AG04450 (cell line): ENCODE data around the gene ONECUT3. TPM values are rescaled to one million over a fixed set of nuclear protein-coding genes. Genes with fewer than 3 reads are reported as not detected.

ENCODE experiments used
- CTCF ChIA-PET: fragments of 300-600, 350-600 bp; formaldehyde crosslinking; extraction: SDS; loops from one replicate; lab custom pipeline; 2022; ENCODE audit warnings: antibody characterized with exemption, inconsistent platforms; lab: Charles Lee
- POLR2A ChIA-PET: fragments of 350-600 bp; formaldehyde crosslinking; extraction: SDS; loops from one replicate; lab custom pipeline; 2021; ENCODE audit warnings: antibody characterized with exemption, inconsistent platforms; lab: Yijun Ruan, JAX
- DNase-seq: peaks from one replicate; pipeline ENCODE4 v3.0.0-alpha.2; 2011; ENCODE audit warnings: low read depth, low spot score
- H3K27ac ChIP-seq: one replicate; pipeline ENCODE4 v1.5.1; 2012; ENCODE audit warnings: low read depth, low read length, control low read depth
- H3K27me3 ChIP-seq: one replicate; pipeline ENCODE4 v1.6.0; 2012; ENCODE audit warnings: low read length; ENCODE audit not compliant: control insufficient read depth, insufficient read depth
- H3K4me3 ChIP-seq: 2 replicates; pipeline ENCODE4 v1.5.1; 2011; ENCODE audit warnings: mild to moderate bottlenecking, low read depth, low read length, control low read depth
- H3K9me3 ChIP-seq: 2 replicates; pipeline ENCODE4 v1.5.1; 2012; ENCODE audit warnings: low read length; ENCODE audit not compliant: control insufficient read depth, insufficient read depth
- polyA plus RNA-seq: library from polyadenylated mRNA; depleted of rRNA; stranded (reverse); fragments of >200 nt; gene quantifications from 2 replicates; pipeline ENCODE4 v1.2.3, GENCODE V29; 2011
- TF ChIP-seq, protein P1 (sequence below): IDR thresholded peaks from 2 replicates; pipeline ENCODE4 v1.5.1; 2011; ENCODE audit warnings: low read depth, low read length, control low read depth, inconsistent platforms

The ONECUT3 gene
- polyA plus RNA-seq, 1 experiment, result not detected

DNA sequence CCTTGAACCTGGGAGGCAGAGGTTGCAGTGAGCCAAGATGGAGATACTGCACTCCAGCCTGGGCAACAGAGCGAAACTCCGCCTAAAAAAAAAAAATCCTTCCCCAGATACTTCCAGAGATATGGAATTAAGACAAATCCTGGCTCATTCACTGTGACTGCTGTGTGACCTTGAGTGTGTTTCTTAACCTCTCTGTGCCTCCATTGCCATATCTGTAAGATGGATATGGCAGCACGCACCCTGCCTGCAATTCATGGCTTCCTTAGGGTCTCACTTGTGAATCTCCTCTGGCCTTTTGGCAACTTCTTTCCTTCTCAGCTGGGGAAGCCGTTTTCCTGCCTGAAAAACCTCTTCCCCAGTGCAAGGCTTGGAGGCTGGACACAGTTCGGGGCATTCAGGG, 33.8 kb upstream of the ONECUT3 start:
- Histone ChIP-seq H3K4me3 (no peak overlapping the region), H3K9me3 (no peaks in the 10 kb centered on the region; the same call in 1 of the 2 replicates), H3K27ac (no peak overlapping the region), H3K27me3 (peaks cover 26% of the 10 kb centered on the region)
- TF ChIP-seq, protein P1, sequence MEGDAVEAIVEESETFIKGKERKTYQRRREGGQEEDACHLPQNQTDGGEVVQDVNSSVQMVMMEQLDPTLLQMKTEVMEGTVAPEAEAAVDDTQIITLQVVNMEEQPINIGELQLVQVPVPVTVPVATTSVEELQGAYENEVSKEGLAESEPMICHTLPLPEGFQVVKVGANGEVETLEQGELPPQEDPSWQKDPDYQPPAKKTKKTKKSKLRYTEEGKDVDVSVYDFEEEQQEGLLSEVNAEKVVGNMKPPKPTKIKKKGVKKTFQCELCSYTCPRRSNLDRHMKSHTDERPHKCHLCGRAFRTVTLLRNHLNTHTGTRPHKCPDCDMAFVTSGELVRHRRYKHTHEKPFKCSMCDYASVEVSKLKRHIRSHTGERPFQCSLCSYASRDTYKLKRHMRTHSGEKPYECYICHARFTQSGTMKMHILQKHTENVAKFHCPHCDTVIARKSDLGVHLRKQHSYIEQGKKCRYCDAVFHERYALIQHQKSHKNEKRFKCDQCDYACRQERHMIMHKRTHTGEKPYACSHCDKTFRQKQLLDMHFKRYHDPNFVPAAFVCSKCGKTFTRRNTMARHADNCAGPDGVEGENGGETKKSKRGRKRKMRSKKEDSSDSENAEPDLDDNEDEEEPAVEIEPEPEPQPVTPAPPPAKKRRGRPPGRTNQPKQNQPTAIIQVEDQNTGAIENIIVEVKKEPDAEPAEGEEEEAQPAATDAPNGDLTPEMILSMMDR, result no peak
- ChIA-PET POLR2A (no interaction called here), CTCF (no interaction called here)
- no peak for DNase-seq

DNA sequence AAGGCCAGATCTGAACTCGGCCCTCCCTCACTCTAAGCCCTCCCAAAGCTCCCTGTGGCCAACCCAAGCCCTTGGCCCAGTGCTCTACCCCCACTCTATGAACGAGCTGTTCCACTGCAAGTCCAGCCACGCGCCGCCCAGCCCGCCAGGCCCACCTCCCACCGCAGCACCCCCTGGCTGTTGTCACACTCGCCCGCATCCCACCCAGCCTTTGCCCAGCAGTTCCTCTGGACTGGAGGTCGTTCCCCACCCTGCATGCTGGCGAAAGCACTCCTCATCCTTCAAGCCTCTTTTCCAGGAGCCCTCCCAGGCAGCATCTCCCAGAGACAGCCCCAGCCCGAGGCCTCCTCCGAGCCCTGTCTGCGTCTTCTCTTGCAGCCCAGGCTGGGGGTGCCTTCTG, 33.1 kb upstream of the ONECUT3 start:
- CTCF ChIA-PET, result no interaction called here
- Histone ChIP-seq H3K27me3 (peaks cover 26% of the 10 kb centered on the region), H3K4me3 (no peak overlapping the region), H3K27ac (no peak overlapping the region), H3K9me3 (no peaks in the 10 kb centered on the region; the same call in 1 of the 2 replicates)
- DNase-seq, result no peak
- TF ChIP-seq, protein P1, result no peak
- POLR2A ChIA-PET, result no interaction called here

DNA sequence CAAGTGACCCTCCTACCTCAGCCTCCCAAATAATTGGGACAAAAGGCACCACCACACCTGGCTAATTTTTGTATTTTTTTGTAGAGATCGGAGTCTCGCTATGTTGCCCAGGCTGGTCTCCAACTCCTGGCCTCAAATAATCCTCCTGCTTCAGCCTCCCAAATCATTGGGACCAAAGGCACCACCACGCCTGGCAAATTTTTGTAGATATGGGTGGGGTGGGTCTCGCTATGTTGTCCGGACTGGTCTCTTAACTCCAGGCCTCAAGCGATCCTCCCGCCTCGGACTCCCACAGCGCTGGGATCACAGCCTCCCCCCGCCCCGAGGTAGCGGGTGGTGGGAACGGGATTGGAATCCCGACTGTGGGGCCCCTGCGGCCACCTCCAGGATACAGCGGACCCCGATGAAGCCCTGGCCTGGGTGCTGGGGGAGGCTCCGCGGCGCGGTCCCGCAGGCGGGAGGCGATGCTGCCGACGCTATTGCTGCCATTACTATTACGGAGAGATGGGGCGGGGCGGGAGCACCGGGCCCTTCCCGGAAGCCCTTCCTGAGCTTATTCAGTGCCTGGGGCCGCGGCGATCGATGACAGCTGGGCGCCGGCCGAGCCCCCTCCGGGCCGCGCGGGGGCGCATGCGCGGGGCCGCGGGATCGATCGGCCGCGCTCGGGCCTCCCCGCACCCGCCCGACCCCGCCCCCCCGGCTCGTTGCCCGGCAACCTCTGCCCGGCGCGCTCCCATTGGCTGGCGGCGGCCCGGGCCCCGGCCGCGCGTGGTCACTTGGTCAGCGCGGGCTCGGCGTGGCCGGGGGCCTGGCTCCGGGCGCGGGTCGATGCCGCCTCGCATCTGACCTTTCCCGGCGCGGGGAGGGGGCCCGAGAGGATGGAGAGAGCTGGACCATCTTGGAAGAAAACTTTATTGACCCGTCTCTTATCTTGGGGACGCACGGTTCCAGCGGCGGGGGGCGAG, 27.9 kb upstream of the ONECUT3 start:
- ChIA-PET POLR2A (no interaction called here), CTCF (no interaction called here)
- Histone ChIP-seq H3K4me3 (peak overlapping the region; percentile 65), H3K27ac (no peak overlapping the region), H3K27me3 (peaks cover 18% of the 10 kb centered on the region), H3K9me3 (no peaks in the 10 kb centered on the region; the same call in 1 of the 2 replicates)
- no peak for DNase-seq
- TF ChIP-seq, protein P1, result no peak

DNA sequence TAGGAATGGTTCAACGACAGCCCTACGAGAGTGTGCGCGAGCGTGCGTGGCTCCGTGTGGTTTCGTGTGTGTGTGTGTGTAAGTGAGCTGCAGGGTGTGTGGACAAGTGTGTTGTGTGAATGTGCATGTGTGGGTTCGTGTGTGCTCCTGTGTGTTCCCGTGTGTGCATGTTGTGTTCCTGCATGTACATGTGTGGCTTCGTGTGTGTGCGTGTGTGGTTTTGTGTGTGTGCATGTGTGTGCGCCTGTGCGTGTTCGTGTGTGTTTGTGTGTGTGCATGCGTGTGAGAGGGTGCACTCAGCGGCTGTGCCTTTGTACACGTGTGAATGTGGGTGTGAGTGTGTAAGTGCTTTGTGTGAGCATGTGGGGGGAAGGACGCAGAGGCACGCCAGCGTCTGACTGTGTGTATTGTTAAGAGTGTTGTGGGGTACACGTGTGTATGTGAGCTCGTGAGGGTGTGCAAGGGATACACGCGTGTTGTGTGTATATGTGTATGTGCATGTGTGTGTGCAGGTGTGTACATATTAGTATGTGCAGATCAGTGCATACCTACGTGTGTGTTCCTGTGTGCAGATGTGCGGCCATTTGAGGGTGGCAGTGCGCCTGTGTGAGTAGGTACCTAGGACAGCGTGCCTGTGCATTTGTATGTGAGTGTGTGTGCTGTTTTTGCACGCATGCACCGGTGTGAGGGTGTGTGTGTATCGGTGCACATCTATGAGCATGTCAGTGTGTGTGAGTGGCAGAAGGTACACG, 24.3 kb upstream of the ONECUT3 start:
- Histone ChIP-seq H3K27ac (no peak overlapping the region), H3K9me3 (no peaks in the 10 kb centered on the region; the same call in 1 of the 2 replicates), H3K27me3 (peaks cover 17% of the 10 kb centered on the region), H3K4me3 (no peak overlapping the region)
- DNase-seq, result no peak
- ChIA-PET CTCF (no interaction called here), POLR2A (no interaction called here)
- TF ChIP-seq, protein P1, result no peak
